CD4-positive, CD25-positive, alpha-beta regulatory T cell (primary cell): ENCODE measurements around the gene CD300C. TPM values are rescaled to one million over a fixed set of nuclear protein-coding genes. Genes with fewer than 3 reads are reported as not detected.

Experiments
- ATAC-seq, 2 donors: fragments of 150-1000 bp; cut with Tn5 transposase; one replicate each; pipeline ENCODE4 v1.10.0; 2021; ENCODE audit warnings: low read depth in 2 of 2, moderate number of reproducible peaks in 2 of 2, moderate library complexity in 1 of 2
- DNase-seq, 3 donors: peaks; one replicate each; pipeline versions ENCODE4 v3.0.0 to v3.0.0-alpha.2; 2012 to 2022; ENCODE audit warnings: mixed read lengths in 1 of 3
- H3K27ac ChIP-seq: one replicate; pipeline ENCODE4 v1.7.0; 2013; ENCODE audit warnings: mild to moderate bottlenecking, low read length; ENCODE audit not compliant: insufficient read depth, poor library complexity, severe bottlenecking
- H3K27me3 ChIP-seq: one replicate; pipeline ENCODE4 v1.7.0; 2013; ENCODE audit warnings: low read length; ENCODE audit not compliant: control insufficient read depth, insufficient read depth
- H3K36me3 ChIP-seq: one replicate; pipeline ENCODE4 v1.7.0; 2013; ENCODE audit warnings: mild to moderate bottlenecking, low read length, moderate library complexity; ENCODE audit not compliant: control insufficient read depth, insufficient read depth
- H3K4me1 ChIP-seq: 2 replicates; pipeline ENCODE4 v1.7.0; 2013; ENCODE audit warnings: mild to moderate bottlenecking, low read length; ENCODE audit not compliant: insufficient read depth, control insufficient read depth, poor library complexity, severe bottlenecking
- H3K4me3 ChIP-seq: one replicate; pipeline ENCODE4 v1.7.0; 2013; ENCODE audit warnings: low read depth, mild to moderate bottlenecking, low read length, moderate library complexity
- H3K9me3 ChIP-seq, 2 experiments: 1 replicate in 1 of 2; 2 replicates in 1 of 2; pipeline ENCODE4 v1.7.0; 2013; ENCODE audit warnings: low read length in 2 of 2, mild to moderate bottlenecking in 1 of 2, moderate library complexity in 1 of 2; ENCODE audit not compliant: control insufficient read depth in 2 of 2
- H3K27ac Mint-ChIP-seq, 3 donors: one replicate each; pipeline ENCODE4 v1.8.0; 2020 to 2022; ENCODE audit warnings: mild to moderate bottlenecking in 3 of 3, mixed read lengths in 3 of 3, moderate library complexity in 2 of 3
- H3K27me3 Mint-ChIP-seq: one replicate; pipeline ENCODE4 v1.8.0; 2022; ENCODE audit warnings: mild to moderate bottlenecking, mixed read lengths
- H3K36me3 Mint-ChIP-seq: one replicate; pipeline ENCODE4 v1.8.0; 2020; ENCODE audit warnings: mixed read lengths
- H3K4me1 Mint-ChIP-seq, 4 donors: one replicate each; pipeline ENCODE4 v1.8.0; 2020 to 2022; ENCODE audit warnings: mixed read lengths in 4 of 4, mild to moderate bottlenecking in 1 of 4
- H3K4me3 Mint-ChIP-seq, 4 donors: one replicate each; pipeline ENCODE4 v1.8.0; 2020 to 2022; ENCODE audit warnings: mild to moderate bottlenecking in 4 of 4, mixed read lengths in 4 of 4, moderate library complexity in 3 of 4
- H3K9me3 Mint-ChIP-seq, 7 donors: one replicate each; pipeline ENCODE4 v1.8.0; 2020 to 2022; ENCODE audit warnings: mixed read lengths in 7 of 7, mild to moderate bottlenecking in 3 of 7, moderate library complexity in 2 of 7
- polyA plus RNA-seq, 4 donors: library from polyadenylated mRNA; unstranded; fragments of 300-500 nt; fragmentation: Illumina TruSeq; gene quantifications; one replicate each; pipeline ENCODE4 v1.2.3, GENCODE V29; 2021
- total RNA-seq: library from RNA; stranded (reverse); gene quantifications from one replicate; pipeline ENCODE4 v1.2.3, GENCODE V29; 2022

Gene CD300C
- total and polyA plus RNA-seq, 5 donors from 2014 or later = 0.15 TPM; not detected in 4

DNA sequence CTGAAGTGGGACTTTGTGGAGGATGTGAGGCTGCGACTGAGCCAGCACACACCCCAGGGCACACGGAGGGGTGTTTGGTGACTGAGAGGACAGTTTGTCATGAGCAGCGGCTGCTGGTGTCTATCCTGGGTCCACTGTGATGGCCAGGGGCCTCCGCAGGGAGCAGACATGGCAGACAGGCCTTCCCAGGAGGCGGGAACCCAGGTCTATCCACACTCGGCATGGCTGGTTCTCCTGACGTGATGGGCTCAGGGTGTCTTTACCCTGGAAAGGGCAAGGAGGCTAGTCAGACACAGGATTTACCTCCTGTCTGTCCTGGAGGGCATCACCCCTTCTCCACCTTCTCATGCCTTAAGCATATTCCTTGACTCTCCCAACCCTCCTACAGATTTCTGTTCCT, 671 bp upstream of the CD300C start:
- H3K9me3 Mint-ChIP-seq = no peaks in the 10 kb centered on the region
- no peak overlapping the region for H3K27ac ChIP-seq

GRCh38 chr17:74544991-74545842, 698 bp downstream of the CD300C start:
- no peaks in the 10 kb centered on the region for H3K4me1 ChIP-seq
- no peak for ATAC-seq
- H3K9me3 Mint-ChIP-seq = no peaks in the 10 kb centered on the region
- H3K36me3 Mint-ChIP-seq = no peaks in the 10 kb centered on the region
- H3K4me3 ChIP-seq = no peak overlapping the region
- H3K27me3 ChIP-seq = no peaks in the 10 kb centered on the region
- no peak overlapping the region for H3K4me3 Mint-ChIP-seq
- no peak overlapping the region for H3K27ac ChIP-seq
- no peaks in the 10 kb centered on the region for H3K36me3 ChIP-seq
- H3K27me3 Mint-ChIP-seq = no peaks in the 10 kb centered on the region
- no peak overlapping the region for H3K27ac Mint-ChIP-seq
- no peaks in the 10 kb centered on the region for H3K9me3 ChIP-seq
- no peak for DNase-seq
- H3K4me1 Mint-ChIP-seq = peaks cover 0 to 3% (median under 1%) of the 10 kb centered on the region in 4 donors

More for the DNA sequence above, 671 bp upstream of the CD300C start:
- H3K27ac Mint-ChIP-seq = no peak overlapping the region
- Histone ChIP-seq H3K36me3 (no peaks in the 10 kb centered on the region), H3K9me3 (no peaks in the 10 kb centered on the region), H3K27me3 (no peaks in the 10 kb centered on the region), H3K4me3 (no peak overlapping the region), H3K4me1 (no peaks in the 10 kb centered on the region)
- DNase-seq (no peak), ATAC-seq (no peak)
- H3K27me3 Mint-ChIP-seq = no peaks in the 10 kb centered on the region
- no peak overlapping the region for H3K4me3 Mint-ChIP-seq
- H3K36me3 Mint-ChIP-seq = no peaks in the 10 kb centered on the region
- peaks cover 0 to 3% (median under 1%) of the 10 kb centered on the region in 4 donors for H3K4me1 Mint-ChIP-seq

GRCh38 chr17:74543891-74544760, 1.8 kb downstream of the CD300C start:
- ATAC-seq = no peak
- Mint-ChIP-seq H3K27ac (peak overlapping the region in 1 of 3 donors; percentile 60), H3K4me3 (no peak overlapping the region), H3K9me3 (no peaks in the 10 kb centered on the region), H3K27me3 (no peaks in the 10 kb centered on the region), H3K4me1 (peaks cover 0 to 3% (median under 1%) of the 10 kb centered on the region in 4 donors), H3K36me3 (no peaks in the 10 kb centered on the region)
- H3K36me3 ChIP-seq = no peaks in the 10 kb centered on the region
- no peaks in the 10 kb centered on the region for H3K9me3 ChIP-seq
- no peaks in the 10 kb centered on the region for H3K4me1 ChIP-seq
- H3K4me3 ChIP-seq = no peak overlapping the region
- H3K27ac ChIP-seq = no peak overlapping the region
- DNase-seq = no peak
- no peaks in the 10 kb centered on the region for H3K27me3 ChIP-seq

DNA sequence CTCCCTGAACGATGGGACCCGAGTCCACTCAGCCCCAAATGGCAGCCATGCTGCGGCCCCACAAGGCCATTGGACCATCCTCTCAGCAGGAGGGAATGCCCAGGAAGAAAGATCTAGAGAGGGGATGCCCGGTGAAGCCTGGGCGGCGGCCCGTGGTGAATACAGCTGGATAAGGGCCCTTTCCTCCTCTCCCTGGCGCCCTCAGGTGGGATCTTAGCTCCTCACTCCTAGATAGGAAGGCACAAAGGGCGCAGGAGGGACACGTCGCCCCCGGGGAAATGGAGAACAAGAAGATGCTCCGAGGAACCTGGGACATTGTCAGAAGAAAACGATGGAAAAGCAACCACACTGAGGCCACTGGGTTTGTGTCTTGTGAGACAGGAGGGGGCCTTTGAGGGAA, 2.5 kb downstream of the CD300C start:
- H3K36me3 ChIP-seq = no peaks in the 10 kb centered on the region
- H3K27ac ChIP-seq = no peak overlapping the region
- DNase-seq (no peak), ATAC-seq (no peak)
- Mint-ChIP-seq H3K36me3 (no peaks in the 10 kb centered on the region), H3K27me3 (no peaks in the 10 kb centered on the region), H3K4me1 (peaks cover 0 to 3% (median under 1%) of the 10 kb centered on the region in 4 donors), H3K4me3 (no peak overlapping the region), H3K9me3 (peaks cover 0 to 1% (median 0%) of the 10 kb centered on the region in 7 donors), H3K27ac (no peak overlapping the region)
- H3K4me1 ChIP-seq = no peaks in the 10 kb centered on the region
- H3K4me3 ChIP-seq = no peak overlapping the region
- H3K27me3 ChIP-seq = no peaks in the 10 kb centered on the region
- no peaks in the 10 kb centered on the region for H3K9me3 ChIP-seq

DNA sequence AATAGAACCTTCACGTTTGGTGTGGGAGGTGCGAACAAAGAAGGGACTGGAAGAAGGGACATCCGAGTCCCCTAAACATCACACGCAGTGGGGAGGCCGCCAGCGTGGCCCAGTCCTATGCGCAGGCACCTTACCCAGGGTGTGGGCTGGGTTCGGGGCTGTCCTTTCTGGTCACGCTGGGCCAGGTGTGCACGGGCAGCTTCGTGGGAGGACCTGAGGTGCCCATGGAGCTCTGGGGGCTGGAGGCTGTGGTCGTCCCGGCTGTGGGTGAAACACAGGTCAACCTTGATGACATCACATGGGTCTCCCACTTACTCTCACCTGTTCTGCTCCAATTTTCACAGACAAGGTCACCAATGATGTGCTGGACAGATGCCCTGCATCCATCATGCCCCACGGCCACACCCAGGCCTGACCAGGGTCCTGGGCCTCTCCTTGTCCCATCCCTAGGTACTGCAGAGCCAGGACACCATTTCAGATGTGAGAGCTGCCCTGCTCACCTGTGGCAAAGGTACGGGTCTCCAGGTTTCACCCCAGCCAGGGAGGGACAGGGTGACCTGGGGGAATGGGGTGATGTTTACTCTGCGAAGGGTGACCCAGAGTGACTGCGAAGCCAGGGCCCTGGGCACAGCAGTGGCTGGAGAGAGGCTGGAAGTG, 3.1 kb downstream of the CD300C start:
- no peak overlapping the region for H3K27ac Mint-ChIP-seq
- no peaks in the 10 kb centered on the region for H3K27me3 Mint-ChIP-seq
- no peaks in the 10 kb centered on the region for H3K36me3 Mint-ChIP-seq
- Histone ChIP-seq H3K36me3 (no peaks in the 10 kb centered on the region), H3K27ac (no peak overlapping the region), H3K9me3 (no peaks in the 10 kb centered on the region), H3K4me3 (no peak overlapping the region), H3K4me1 (no peaks in the 10 kb centered on the region), H3K27me3 (no peaks in the 10 kb centered on the region)
- DNase-seq (no peak), ATAC-seq (no peak)
- no peak overlapping the region for H3K4me3 Mint-ChIP-seq
- H3K4me1 Mint-ChIP-seq = peaks cover 0 to 2% (median 0%) of the 10 kb centered on the region in 4 donors
- peaks cover 0 to 1% (median 0%) of the 10 kb centered on the region in 7 donors for H3K9me3 Mint-ChIP-seq

DNA sequence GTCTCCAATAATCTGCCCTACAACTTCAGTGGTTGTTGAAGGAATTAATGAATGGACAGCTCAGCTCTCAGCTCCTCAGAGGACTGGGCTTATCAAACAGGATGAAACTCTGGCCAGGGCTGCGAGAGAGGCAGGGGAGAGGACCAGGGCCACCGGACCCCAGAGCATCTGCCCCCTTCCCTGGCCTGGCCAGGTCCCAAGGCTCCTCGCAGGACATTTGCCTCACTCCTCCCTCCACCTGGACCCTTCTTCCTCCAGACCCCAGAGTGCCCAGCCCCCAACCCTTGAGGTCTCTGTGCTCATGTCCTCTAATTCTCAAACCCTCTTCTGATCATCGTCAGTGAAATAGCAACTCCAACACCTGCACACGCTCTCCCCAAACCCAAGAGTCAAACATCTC, 3.7 kb downstream of the CD300C start:
- Mint-ChIP-seq H3K27me3 (no peaks in the 10 kb centered on the region), H3K27ac (peak overlapping the region in 1 of 3 donors; percentile 10), H3K4me1 (no peaks in the 10 kb centered on the region), H3K36me3 (no peaks in the 10 kb centered on the region), H3K9me3 (peaks cover 0 to 1% (median 0%) of the 10 kb centered on the region in 7 donors), H3K4me3 (no peak overlapping the region)
- Histone ChIP-seq H3K27me3 (no peaks in the 10 kb centered on the region), H3K4me3 (no peak overlapping the region), H3K27ac (no peak overlapping the region), H3K4me1 (no peaks in the 10 kb centered on the region), H3K9me3 (no peaks in the 10 kb centered on the region), H3K36me3 (no peaks in the 10 kb centered on the region)
- ATAC-seq (no peak), DNase-seq (no peak)

- no peaks in the 10 kb centered on the region for H3K36me3 ChIP-seq
- H3K27ac ChIP-seq = no peak overlapping the region
These were observed 4.5 kb downstream of the CD300C start for GRCh38 chr17:74541176-74542111.

More at GRCh38 chr17:74541176-74542111, 4.5 kb downstream of the CD300C start:
- H3K36me3 Mint-ChIP-seq = no peaks in the 10 kb centered on the region
- H3K27ac Mint-ChIP-seq = no peak overlapping the region
- DNase-seq (no peak), ATAC-seq (no peak)
- no peaks in the 10 kb centered on the region for H3K27me3 Mint-ChIP-seq
- H3K27me3 ChIP-seq = no peaks in the 10 kb centered on the region
- no peak overlapping the region for H3K4me3 Mint-ChIP-seq
- no peaks in the 10 kb centered on the region for H3K9me3 ChIP-seq
- H3K4me1 Mint-ChIP-seq = no peaks in the 10 kb centered on the region
- no peak overlapping the region for H3K4me3 ChIP-seq
- peaks cover 0 to 1% (median 0%) of the 10 kb centered on the region in 7 donors for H3K9me3 Mint-ChIP-seq
- no peaks in the 10 kb centered on the region for H3K4me1 ChIP-seq
